HG02642 (cell line): Measurements from ENCODE around the gene PRDM16.
"Not testable (repeated sequence)": the region's sequence is repeated elsewhere in the genome, so short reads cannot be mapped to it uniquely, and the experiment has no call there.

Experiments used
- ATAC-seq: cut with Tn5 transposase; IDR thresholded peaks from one replicate; pipeline ENCODE4 v1.9.1; 2021; ENCODE audit warnings: mild to moderate bottlenecking; ENCODE audit not compliant: unreplicated experiment, poor library complexity

Gene PRDM16

GRCh38 chr1:3282656-3283430 is 213.8 kb downstream of the PRDM16 start:
- no peak for ATAC-seq

- no peak for ATAC-seq
Measured at GRCh38 chr1:3283849-3284248, 214.8 kb downstream of the PRDM16 start.

GRCh38 chr1:3284691-3285090 is 215.7 kb downstream of the PRDM16 start:
- ATAC-seq, result no peak

- no peak for ATAC-seq
Measured at GRCh38 chr1:3285106-3285740, 216.2 kb downstream of the PRDM16 start.

GRCh38 chr1:3287095-3287494 is 218.1 kb downstream of the PRDM16 start:
- ATAC-seq, result not testable (repeated sequence)

- ATAC-seq, result no peak
Measured at GRCh38 chr1:3287656-3288160, 218.7 kb downstream of the PRDM16 start.

GRCh38 chr1:3289502-3289901 is 220.5 kb downstream of the PRDM16 start:
- ATAC-seq, result no peak

- no peak for ATAC-seq
Measured at GRCh38 chr1:3290438-3290837, 221.4 kb downstream of the PRDM16 start.

- ATAC-seq, result no peak
Measured at GRCh38 chr1:3290915-3291314, 221.9 kb downstream of the PRDM16 start.

- ATAC-seq, result no peak
Measured at GRCh38 chr1:3292051-3292722, 223.2 kb downstream of the PRDM16 start.

GRCh38 chr1:3292868-3293562 is 224.0 kb downstream of the PRDM16 start:
- no peak for ATAC-seq

- ATAC-seq, result no peak
Measured at GRCh38 chr1:3293563-3294080, 224.6 kb downstream of the PRDM16 start.

- ATAC-seq, result no peak
Measured at GRCh38 chr1:3294450-3294849, 225.4 kb downstream of the PRDM16 start.

GRCh38 chr1:3295846-3296245 is 226.8 kb downstream of the PRDM16 start:
- no peak for ATAC-seq

- no peak for ATAC-seq
Measured at GRCh38 chr1:3296326-3296725, 227.3 kb downstream of the PRDM16 start.

GRCh38 chr1:3296826-3297225 is 227.8 kb downstream of the PRDM16 start:
- ATAC-seq, result no peak

- ATAC-seq, result no peak
Measured at GRCh38 chr1:3297756-3298155, 228.8 kb downstream of the PRDM16 start.

GRCh38 chr1:3298197-3298596 is 229.2 kb downstream of the PRDM16 start:
- no peak for ATAC-seq

- ATAC-seq, result no peak
Measured at GRCh38 chr1:3304246-3304645, 235.2 kb downstream of the PRDM16 start.

- ATAC-seq, result no peak
Measured at GRCh38 chr1:3304692-3305091, 235.7 kb downstream of the PRDM16 start.
